ENCODE measurements around the gene LRRC8E. TPM values are rescaled to one million over a fixed set of nuclear protein-coding genes. Genes with fewer than 3 reads are reported as not detected.

Gene LRRC8E
- total RNA-seq, 4 donors from 2014 or later = 0.79 to 6.5 (median 3.0) TPM

- TF ChIP-seq, protein P1, sequence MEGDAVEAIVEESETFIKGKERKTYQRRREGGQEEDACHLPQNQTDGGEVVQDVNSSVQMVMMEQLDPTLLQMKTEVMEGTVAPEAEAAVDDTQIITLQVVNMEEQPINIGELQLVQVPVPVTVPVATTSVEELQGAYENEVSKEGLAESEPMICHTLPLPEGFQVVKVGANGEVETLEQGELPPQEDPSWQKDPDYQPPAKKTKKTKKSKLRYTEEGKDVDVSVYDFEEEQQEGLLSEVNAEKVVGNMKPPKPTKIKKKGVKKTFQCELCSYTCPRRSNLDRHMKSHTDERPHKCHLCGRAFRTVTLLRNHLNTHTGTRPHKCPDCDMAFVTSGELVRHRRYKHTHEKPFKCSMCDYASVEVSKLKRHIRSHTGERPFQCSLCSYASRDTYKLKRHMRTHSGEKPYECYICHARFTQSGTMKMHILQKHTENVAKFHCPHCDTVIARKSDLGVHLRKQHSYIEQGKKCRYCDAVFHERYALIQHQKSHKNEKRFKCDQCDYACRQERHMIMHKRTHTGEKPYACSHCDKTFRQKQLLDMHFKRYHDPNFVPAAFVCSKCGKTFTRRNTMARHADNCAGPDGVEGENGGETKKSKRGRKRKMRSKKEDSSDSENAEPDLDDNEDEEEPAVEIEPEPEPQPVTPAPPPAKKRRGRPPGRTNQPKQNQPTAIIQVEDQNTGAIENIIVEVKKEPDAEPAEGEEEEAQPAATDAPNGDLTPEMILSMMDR (IDR thresholded peaks at IDR 0.05) = no peak
- ATAC-seq (ENCODE audit: low FRiP score) (no peak), DNase-seq (ENCODE audit: low spot score) (no peak)
Measured at GRCh38 chr19:7879836-7880235, 8.5 kb upstream of the LRRC8E start.

- DNase-seq (ENCODE audit: low spot score) (no peak), ATAC-seq (ENCODE audit: low FRiP score) (no peak)
- TF ChIP-seq, protein P1 (IDR thresholded peaks at IDR 0.05) = no peak
Measured at GRCh38 chr19:7881910-7882309, 6.4 kb upstream of the LRRC8E start.

GRCh38 chr19:7883105-7883504 is 5.2 kb upstream of the LRRC8E start:
- ATAC-seq (ENCODE audit: low FRiP score) = no peak
- no peak for DNase-seq (ENCODE audit: low spot score)
- TF ChIP-seq, protein P1 (IDR thresholded peaks at IDR 0.05) = no peak

DNA sequence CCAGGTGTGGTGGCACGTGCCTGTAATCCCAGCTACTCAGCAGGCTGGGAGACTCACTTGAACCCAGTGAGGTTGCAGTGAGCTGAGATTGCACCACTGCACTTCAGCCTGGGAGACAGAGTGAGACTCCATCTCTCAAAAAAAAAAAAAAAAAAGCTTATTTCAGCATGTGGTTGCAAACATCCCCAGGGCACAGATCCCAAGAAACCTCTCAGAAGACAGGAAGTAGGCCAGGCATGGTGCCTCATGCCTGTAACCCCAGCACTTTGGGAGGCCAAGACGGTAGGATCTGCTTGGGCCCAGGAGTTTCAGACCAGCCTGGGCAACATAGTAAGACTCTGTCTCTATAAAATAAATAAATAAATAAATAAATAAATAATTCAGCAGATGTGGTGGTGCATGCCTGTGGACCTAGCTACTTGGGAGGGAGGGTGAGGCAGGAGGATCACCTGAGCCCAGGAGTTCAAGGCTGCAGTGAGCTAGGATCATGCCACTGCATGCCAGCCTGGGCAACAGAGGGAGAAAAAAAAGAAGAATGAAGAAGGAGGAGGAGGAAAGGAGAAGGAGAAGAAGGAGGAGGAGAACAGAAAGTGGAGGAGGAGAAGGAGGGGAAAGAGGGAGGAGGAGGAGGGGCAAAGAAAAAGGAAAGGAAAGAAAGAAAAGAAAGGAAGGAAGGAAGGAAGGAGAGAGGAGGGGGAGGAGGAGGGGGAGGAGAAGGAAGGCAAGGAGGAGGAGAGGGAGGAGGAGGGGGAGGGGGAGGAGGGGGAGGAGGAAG is 4.3 kb upstream of the LRRC8E start:
- ATAC-seq (ENCODE audit: low FRiP score) (no peak), DNase-seq (ENCODE audit: low spot score) (no peak)
- TF ChIP-seq, protein P1 (IDR thresholded peaks at IDR 0.05) = no peak

GRCh38 chr19:7885818-7886217 is 2.5 kb upstream of the LRRC8E start:
- DNase-seq (ENCODE audit: low spot score) = no peak
- TF ChIP-seq, protein P1 (IDR thresholded peaks at IDR 0.05) = no peak
- no peak for ATAC-seq (ENCODE audit: low FRiP score)

GRCh38 chr19:7887408-7888144 is 734 bp upstream of the LRRC8E start:
- TF ChIP-seq, protein P1 (IDR thresholded peaks at IDR 0.05) = no peak
- ATAC-seq (ENCODE audit: low FRiP score) (no peak), DNase-seq (ENCODE audit: low spot score) (no peak)
